HL-60 (cell line): Measurements from ENCODE around the gene SDK1.

Experiments used
- CTCF ChIP-seq: IDR thresholded peaks from one replicate; pipeline ENCODE4 v1.5.1; 2011; ENCODE audit warnings: low read length, control low read depth, inconsistent platforms; ENCODE audit not compliant: insufficient read depth
- POLR2AphosphoS5 ChIP-seq: IDR thresholded peaks from 2 replicates; pipeline ENCODE4 v1.6.1; 2012; ENCODE audit warnings: low read depth

- TF ChIP-seq CTCF: no peak
- TF ChIP-seq POLR2AphosphoS5: no peak
Observed at GRCh38 chr7:4302203-4302905, 1001.3 kb downstream of the SDK1 start.
